ENCODE results near the gene SDCBP2.

SDCBP2 gene

GRCh38 chr20:1277529-1278322 lies 51.2 kb downstream of the SDCBP2 start:
- no peak overlapping the region for H2AFZ ChIP-seq (ENCODE audit: low read depth, low read length)
- no peaks in the 10 kb centered on the region for H3K36me3 ChIP-seq (replicated peaks; ENCODE audit: low read depth, low read length)
- no peaks in the 10 kb centered on the region; the same call in 1 of the 2 replicates for H4K20me1 ChIP-seq (ENCODE audit: insufficient read depth, low read length)
- H3K27me3 ChIP-seq (ENCODE audit: low read depth, low read length), result no peaks in the 10 kb centered on the region
- no peak overlapping the region for H3K9ac ChIP-seq (ENCODE audit: low read length)
- no peak overlapping the region for H3K4me3 ChIP-seq (ENCODE audit: low read length)
- peaks cover 7% of the 10 kb centered on the region for H3K4me1 ChIP-seq (ENCODE audit: low read length)
- no peak for TF ChIP-seq CTCF (IDR thresholded peaks at IDR 0.05; ENCODE audit: low read depth, low read length)
- no peak for TF ChIP-seq EZH2phosphoT487 (IDR thresholded peaks at IDR 0.05; ENCODE audit: low read depth)
- H3K9me3 ChIP-seq (ENCODE audit: insufficient read depth, low read length), result no peaks in the 10 kb centered on the region
- H3K79me2 ChIP-seq (ENCODE audit: low read length), result no peaks in the 10 kb centered on the region
- no peak overlapping the region for H3K27ac ChIP-seq (ENCODE audit: low read length)
- H3K4me2 ChIP-seq (ENCODE audit: low read length), result no peak overlapping the region

DNA sequence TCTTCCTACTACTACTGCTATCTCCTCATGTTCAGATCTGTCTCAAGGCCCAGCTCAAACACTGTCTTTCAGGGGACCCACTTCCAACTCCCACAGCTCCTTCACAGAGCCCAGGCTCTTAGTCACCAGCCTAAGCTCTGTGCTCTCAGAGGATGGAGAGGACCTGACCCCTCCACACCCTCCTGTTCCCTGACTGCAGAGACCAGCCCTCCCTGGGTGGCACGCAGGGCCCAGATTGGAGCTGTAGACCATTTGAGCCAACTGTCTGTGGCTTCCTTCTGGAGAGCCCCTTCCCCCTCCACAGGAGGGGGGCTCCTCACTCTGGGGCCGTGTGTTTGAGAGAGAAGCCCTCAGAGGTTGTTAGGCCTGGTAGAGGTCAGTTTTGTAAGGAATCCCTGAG lies 53.0 kb downstream of the SDCBP2 start:
- peaks cover 7% of the 10 kb centered on the region for H3K4me1 ChIP-seq (ENCODE audit: low read length)
- H3K4me2 ChIP-seq (ENCODE audit: low read length), result no peak overlapping the region
- no peak overlapping the region for H3K9ac ChIP-seq (ENCODE audit: low read length)
- H3K79me2 ChIP-seq (ENCODE audit: low read length), result no peaks in the 10 kb centered on the region
- TF ChIP-seq CTCF (IDR thresholded peaks at IDR 0.05; ENCODE audit: low read depth, low read length) (no peak), EZH2phosphoT487 (IDR thresholded peaks at IDR 0.05; ENCODE audit: low read depth) (no peak)
- no peak overlapping the region for H3K4me3 ChIP-seq (ENCODE audit: low read length)
- H3K27ac ChIP-seq (ENCODE audit: low read length), result no peak overlapping the region
- no peaks in the 10 kb centered on the region for H3K9me3 ChIP-seq (ENCODE audit: insufficient read depth, low read length)
- no peaks in the 10 kb centered on the region for H3K36me3 ChIP-seq (replicated peaks; ENCODE audit: low read depth, low read length)
- H2AFZ ChIP-seq (ENCODE audit: low read depth, low read length), result no peak overlapping the region
- H3K27me3 ChIP-seq (ENCODE audit: low read depth, low read length), result no peaks in the 10 kb centered on the region
- H4K20me1 ChIP-seq (ENCODE audit: insufficient read depth, low read length), result no peaks in the 10 kb centered on the region; the same call in 1 of the 2 replicates

- no peak overlapping the region for H3K27ac ChIP-seq (ENCODE audit: low read length)
- no peak overlapping the region for H3K4me2 ChIP-seq (ENCODE audit: low read length)
- no peak overlapping the region for H3K4me3 ChIP-seq (ENCODE audit: low read length)
- H4K20me1 ChIP-seq (ENCODE audit: insufficient read depth, low read length), result no peaks in the 10 kb centered on the region; the same call in 1 of the 2 replicates
- H3K9me3 ChIP-seq (ENCODE audit: insufficient read depth, low read length), result no peaks in the 10 kb centered on the region
- H3K79me2 ChIP-seq (ENCODE audit: low read length), result no peaks in the 10 kb centered on the region
- peaks cover 7% of the 10 kb centered on the region for H3K4me1 ChIP-seq (ENCODE audit: low read length)
- no peak overlapping the region for H3K9ac ChIP-seq (ENCODE audit: low read length)
- no peak overlapping the region for H2AFZ ChIP-seq (ENCODE audit: low read depth, low read length)
- TF ChIP-seq EZH2phosphoT487 (IDR thresholded peaks at IDR 0.05; ENCODE audit: low read depth) (no peak), CTCF (IDR thresholded peaks at IDR 0.05; ENCODE audit: low read depth, low read length) (no peak)
- H3K27me3 ChIP-seq (ENCODE audit: low read depth, low read length), result no peaks in the 10 kb centered on the region
- no peaks in the 10 kb centered on the region for H3K36me3 ChIP-seq (replicated peaks; ENCODE audit: low read depth, low read length)
Measured at GRCh38 chr20:1274485-1275311, 54.2 kb downstream of the SDCBP2 start.

- H3K36me3 ChIP-seq (replicated peaks; ENCODE audit: low read depth, low read length), result no peaks in the 10 kb centered on the region
- H2AFZ ChIP-seq (ENCODE audit: low read depth, low read length), result no peak overlapping the region
- H3K4me1 ChIP-seq (ENCODE audit: low read length), result no peaks in the 10 kb centered on the region
- no peak overlapping the region for H3K27ac ChIP-seq (ENCODE audit: low read length)
- no peak overlapping the region for H3K4me3 ChIP-seq (ENCODE audit: low read length)
- H3K4me2 ChIP-seq (ENCODE audit: low read length), result no peak overlapping the region
- H3K79me2 ChIP-seq (ENCODE audit: low read length), result no peaks in the 10 kb centered on the region
- H3K9ac ChIP-seq (ENCODE audit: low read length), result no peak overlapping the region
- TF ChIP-seq CTCF (IDR thresholded peaks at IDR 0.05; ENCODE audit: low read depth, low read length) (no peak), EZH2phosphoT487 (IDR thresholded peaks at IDR 0.05; ENCODE audit: low read depth) (no peak)
- no peaks in the 10 kb centered on the region for H4K20me1 ChIP-seq (ENCODE audit: insufficient read depth, low read length)
- H3K9me3 ChIP-seq (ENCODE audit: insufficient read depth, low read length), result no peaks in the 10 kb centered on the region
- H3K27me3 ChIP-seq (ENCODE audit: low read depth, low read length), result no peaks in the 10 kb centered on the region
Measured at GRCh38 chr20:1273366-1273765, 55.6 kb downstream of the SDCBP2 start.

Data from OCI-LY3 (cell line).